HG03280 (cell line): ENCODE data around the gene CWC27.
"Not testable (repeated sequence)": the region's sequence is repeated elsewhere in the genome, so short reads cannot be mapped to it uniquely, and the experiment has no call there.

ENCODE experiments used
- ATAC-seq: cut with Tn5 transposase; IDR thresholded peaks from one replicate; pipeline ENCODE4 v1.9.1; 2021; ENCODE audit warnings: mild to moderate bottlenecking, moderate library complexity; ENCODE audit not compliant: unreplicated experiment

The CWC27 gene

DNA sequence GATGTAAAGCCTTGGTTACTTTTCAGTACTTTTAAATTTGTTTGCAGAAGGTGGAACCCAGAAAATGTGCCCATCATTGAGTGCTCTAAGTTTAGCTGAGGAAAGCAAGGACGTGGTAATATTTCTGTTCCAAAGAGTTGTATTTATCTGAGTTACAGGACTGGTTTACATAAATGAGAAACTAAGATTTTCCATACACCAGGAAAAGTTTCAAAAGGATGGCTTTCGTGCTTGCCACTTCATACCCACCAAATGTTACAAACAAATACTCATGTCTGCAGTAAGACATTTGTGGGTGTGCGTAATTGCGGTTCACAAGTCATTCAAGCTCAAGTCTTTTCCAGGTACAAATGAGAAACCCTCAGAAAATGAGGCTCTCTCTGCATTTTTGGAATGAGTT, 68.1 kb downstream of the CWC27 start:
- no peak for ATAC-seq

- no peak for ATAC-seq
Measured at GRCh38 chr5:64838376-64838775, 69.6 kb downstream of the CWC27 start.

GRCh38 chr5:64838803-64839202, 70.1 kb downstream of the CWC27 start:
- no peak for ATAC-seq

DNA sequence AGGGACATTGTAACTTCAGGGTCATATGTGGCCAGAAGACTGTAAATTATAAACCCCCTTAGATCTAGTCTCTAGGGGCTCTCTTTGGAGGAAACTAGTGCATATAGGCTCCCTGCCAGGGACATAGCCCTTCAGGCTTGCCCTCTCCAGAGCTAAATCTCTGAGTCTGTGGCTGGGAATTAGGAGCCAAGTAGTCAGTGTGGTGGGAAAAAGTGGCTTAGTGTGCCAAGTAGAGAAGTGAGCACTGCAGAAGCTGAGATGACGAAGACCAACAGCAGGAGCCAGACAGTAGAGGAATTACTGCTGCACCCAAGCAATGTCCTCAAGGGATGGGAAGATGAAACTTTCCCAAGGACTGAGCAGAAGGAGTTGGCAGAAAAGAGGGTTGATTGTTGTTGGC, 71.2 kb downstream of the CWC27 start:
- no peak for ATAC-seq

- ATAC-seq: no peak
Measured at GRCh38 chr5:64840958-64841357, 72.2 kb downstream of the CWC27 start.

GRCh38 chr5:64853777-64854176, 85.0 kb downstream of the CWC27 start:
- no peak for ATAC-seq

- no peak for ATAC-seq
Measured at GRCh38 chr5:64854855-64855254, 86.1 kb downstream of the CWC27 start.

DNA sequence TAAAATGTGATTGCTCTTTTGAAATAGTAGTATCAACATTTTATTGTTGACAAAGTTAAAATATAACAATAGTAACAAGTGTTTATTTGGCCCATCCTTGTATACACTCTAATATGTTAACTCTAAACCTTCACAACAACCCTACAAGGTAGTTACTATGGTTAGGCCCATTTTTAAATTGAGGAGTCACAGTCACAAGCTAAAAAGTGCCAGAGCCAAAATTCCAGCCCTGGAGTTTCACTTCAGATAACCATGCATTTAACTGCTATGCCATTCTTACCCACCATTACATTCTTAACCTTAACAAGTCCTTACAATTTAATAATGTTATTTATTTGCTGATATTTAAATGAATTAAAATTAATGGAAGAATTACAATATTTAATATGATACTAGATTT, 91.2 kb downstream of the CWC27 start:
- no peak for ATAC-seq

DNA sequence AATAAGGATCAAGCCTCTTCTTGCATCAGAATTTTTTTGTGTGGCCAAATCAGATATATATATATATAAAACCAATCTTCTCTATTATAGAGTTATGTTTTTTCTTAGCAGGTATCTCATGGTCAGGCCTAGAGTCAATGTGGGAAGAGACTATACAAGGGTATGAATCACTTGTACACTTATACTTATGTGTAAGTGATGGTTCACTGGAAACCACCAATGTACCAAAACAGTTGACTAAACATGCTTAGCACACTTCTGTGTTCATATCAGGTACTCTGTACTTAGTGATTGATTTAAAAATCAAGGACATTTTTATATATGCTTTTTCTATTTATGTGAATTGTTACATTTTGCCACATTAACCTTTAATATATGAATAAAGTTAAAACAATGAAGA, 92.6 kb downstream of the CWC27 start:
- no peak for ATAC-seq

GRCh38 chr5:64864171-64864570, 95.4 kb downstream of the CWC27 start:
- ATAC-seq: no peak

- no peak for ATAC-seq
Measured at GRCh38 chr5:64865662-64866061, 96.9 kb downstream of the CWC27 start.

GRCh38 chr5:64869419-64869818, 100.7 kb downstream of the CWC27 start:
- no peak for ATAC-seq

GRCh38 chr5:64872044-64872443, 103.3 kb downstream of the CWC27 start:
- ATAC-seq: no peak

DNA sequence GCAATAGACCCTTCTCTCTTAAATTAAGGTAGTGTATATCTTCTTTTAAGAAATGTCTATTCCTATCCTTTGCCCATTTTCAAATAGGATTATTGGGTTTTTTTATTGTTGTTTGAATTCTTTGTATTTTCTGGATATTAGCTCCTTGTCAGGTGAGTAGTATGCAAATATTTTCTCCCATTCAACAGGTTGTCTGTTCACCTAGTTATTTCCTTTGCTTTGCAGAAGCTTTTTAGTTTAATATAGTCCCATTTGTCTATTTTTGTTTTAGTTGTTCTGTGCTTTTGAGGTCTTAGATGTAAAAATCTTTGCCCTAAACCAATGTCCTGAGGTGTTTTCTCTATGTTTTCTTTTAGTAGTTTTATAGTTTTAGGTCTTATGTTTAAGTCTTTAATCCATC, 104.7 kb downstream of the CWC27 start:
- ATAC-seq: no peak

DNA sequence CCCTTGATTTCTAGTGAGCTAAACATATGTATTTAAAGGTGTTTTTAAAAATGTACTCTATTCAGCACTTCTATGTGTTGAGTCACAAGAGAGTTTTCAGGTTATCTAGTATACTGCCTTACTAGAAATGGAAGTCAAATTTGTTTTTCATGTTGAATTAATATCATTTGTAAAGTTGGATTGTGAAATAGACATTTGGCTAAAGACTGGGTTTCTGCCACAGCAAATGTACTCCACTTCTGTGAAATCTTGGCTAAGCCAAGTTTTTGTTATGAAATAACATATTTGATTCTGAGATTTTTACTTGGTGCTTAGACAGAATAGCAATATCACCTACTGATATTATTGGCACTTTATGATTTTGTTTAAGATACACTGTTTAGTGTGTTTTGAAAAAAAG, 106.0 kb downstream of the CWC27 start:
- no peak for ATAC-seq

DNA sequence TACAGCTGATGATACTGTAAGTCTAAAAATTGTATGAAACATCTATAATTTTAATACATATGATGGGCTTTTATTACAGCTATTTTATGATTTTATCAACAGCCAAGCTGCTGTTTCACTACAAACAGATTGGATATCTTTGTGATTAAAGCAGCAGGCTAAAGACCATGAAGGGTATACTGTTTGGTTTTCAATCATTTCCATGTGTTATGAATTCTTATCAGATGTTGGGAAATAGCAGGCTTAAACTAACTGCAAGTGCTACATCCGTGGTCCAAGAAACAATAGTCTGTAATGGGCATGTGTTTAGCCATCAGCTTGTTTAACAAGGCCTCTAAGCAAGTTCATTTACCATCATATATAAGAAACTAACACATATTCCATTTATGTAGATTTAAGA, 107.5 kb downstream of the CWC27 start:
- ATAC-seq: no peak

DNA sequence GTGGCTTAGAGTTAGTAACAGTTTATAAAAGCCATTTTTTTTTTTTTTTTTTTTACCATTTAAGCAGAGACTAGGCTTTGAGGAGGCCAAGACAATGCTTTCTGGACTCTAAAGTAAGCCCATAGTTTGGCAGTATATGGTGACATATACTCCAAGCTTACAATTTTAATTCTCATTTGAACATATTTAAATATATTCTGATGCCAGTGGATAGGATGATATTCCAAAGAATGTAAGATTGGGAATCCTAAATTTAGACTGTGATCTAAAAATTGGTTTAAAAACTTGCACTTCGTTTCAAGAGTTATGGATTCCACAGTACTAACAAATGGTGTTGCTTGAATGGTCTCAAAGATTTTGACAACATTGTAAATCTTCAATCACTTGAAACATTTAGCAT, 112.1 kb downstream of the CWC27 start:
- ATAC-seq: no peak

DNA sequence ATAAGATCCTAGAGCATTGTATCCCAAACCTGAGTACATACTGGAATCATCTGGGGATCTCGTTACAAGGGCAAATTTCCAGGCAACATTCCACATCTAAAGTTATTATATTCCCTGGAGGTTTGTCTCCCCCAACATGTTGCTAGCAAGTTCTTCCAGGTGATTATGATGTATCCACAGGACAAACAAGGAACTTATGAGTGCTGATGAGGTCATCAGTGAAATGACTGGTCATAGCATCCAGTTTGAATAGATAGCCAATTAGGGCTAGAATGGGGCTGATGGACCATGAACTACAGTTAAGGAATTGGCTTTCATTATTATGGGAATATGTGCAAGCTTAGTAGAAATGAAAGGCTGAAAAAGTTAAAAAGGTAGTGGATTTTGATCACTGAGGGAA, 115.2 kb downstream of the CWC27 start:
- no peak for ATAC-seq

DNA sequence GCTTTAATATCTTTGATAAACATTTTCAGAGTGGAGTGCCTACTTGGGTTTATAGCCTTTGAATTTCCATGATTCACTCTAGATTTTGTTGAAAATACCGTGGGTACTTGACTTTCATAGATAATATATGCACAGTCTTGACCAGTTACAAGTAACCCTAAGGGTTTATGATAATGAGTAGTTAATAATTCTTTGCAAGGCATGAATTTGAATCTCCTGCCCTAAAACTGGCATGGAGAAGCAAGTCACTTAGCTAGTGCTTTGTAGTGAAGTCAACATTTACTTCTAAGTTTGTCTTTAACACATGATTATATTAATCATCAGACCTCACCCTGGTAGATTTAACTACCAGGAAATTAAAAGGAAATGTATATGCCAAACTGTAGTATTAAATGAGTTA, 115.8 kb downstream of the CWC27 start:
- no peak for ATAC-seq

GRCh38 chr5:64887910-64888309, 119.2 kb downstream of the CWC27 start:
- no peak for ATAC-seq

GRCh38 chr5:64895748-64896147, 127.0 kb downstream of the CWC27 start:
- no peak for ATAC-seq

GRCh38 chr5:64899838-64900237, 131.1 kb downstream of the CWC27 start:
- no peak for ATAC-seq

DNA sequence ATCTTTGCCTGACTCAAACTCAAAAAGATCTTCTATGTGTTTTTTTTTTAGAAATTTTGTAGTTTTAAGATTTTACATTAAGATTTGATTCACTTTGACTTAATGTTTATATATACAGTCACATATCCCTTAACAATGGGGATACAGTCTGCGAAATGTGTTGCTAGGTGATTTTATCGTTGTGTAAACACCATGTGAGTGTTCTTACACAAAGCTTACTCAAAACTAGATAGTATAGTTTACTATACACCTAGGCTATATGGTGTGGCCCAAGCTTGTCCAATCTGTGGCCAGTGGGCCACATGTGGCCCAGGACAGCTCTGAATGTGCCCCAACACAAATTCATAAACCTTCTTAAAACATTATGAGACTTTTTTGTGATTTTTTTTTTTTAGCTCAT, 131.9 kb downstream of the CWC27 start:
- no peak for ATAC-seq

DNA sequence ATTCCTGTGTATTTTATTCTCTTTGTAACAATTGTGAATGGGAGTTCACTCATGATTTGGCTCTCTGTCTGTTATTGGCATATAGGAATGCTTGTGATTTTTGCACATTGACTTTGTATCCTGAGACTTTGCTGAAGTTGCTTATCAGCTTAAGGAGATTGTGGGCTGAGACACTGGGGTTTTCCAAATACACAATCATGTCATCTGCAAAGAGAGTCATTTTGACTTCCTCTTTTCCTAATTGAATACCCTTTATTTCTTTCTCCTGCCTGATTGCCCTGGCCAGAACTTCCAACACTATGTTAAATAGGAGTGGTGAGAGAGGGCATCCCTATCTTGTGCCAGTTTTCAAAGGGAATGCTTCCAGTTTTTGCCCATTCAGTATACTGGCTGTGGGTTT, 138.7 kb downstream of the CWC27 start:
- not testable (repeated sequence) for ATAC-seq
